Measurements from ENCODE around the gene UBL7.
A peak's percentile ranks its signal among the peaks of the same experiment; 100 is the strongest.

The UBL7 gene

DNA sequence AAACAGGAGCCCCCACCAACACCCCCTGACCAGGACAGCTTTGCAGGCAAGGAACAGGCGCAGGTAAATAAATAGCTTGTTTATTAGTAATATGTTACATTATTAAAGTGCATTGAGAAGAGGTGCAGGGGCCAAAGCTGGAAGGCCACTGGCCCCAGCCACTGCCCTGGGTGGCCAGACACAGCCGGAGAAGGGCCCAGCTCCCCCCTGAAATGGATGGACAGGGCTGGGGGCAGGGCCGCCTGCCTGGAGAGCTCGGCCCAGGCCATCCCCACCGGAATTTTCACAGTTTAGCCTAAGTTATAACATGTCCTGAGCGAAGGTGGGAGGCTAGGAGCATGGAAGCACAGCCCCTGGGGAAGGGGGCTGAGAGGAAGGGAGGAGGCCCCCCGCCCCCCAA is 51.7 kb downstream of the UBL7 start:
- H3K4me3 ChIP-seq (ENCODE audit: low read depth, low read length) = no peak overlapping the region
- TF ChIP-seq, protein P1, sequence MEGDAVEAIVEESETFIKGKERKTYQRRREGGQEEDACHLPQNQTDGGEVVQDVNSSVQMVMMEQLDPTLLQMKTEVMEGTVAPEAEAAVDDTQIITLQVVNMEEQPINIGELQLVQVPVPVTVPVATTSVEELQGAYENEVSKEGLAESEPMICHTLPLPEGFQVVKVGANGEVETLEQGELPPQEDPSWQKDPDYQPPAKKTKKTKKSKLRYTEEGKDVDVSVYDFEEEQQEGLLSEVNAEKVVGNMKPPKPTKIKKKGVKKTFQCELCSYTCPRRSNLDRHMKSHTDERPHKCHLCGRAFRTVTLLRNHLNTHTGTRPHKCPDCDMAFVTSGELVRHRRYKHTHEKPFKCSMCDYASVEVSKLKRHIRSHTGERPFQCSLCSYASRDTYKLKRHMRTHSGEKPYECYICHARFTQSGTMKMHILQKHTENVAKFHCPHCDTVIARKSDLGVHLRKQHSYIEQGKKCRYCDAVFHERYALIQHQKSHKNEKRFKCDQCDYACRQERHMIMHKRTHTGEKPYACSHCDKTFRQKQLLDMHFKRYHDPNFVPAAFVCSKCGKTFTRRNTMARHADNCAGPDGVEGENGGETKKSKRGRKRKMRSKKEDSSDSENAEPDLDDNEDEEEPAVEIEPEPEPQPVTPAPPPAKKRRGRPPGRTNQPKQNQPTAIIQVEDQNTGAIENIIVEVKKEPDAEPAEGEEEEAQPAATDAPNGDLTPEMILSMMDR (IDR thresholded peaks at IDR 0.05; ENCODE audit: borderline replicate concordance, insufficient read depth, low read depth, low read length) = no peak

DNA sequence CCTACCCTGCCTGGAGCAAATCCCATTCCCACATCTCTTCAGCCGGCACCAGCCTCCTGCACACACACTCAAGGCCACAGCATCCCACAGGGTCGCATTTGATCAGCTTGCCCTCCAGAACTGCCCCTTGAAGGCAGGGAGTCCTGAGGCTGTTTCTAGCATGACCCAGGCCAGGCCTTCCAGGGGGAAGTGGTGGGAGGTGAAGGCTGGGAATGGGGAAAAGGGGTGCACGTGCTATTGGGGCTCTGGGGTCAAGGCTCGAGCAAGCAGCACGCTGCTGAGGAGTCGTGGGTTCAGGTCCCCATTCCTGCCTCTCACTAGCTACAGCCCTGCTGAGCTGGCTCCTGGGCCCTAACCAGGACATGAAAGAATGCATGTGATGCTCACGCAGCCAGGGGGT is 52.1 kb downstream of the UBL7 start:
- TF ChIP-seq, protein P1 (IDR thresholded peaks at IDR 0.05; ENCODE audit: borderline replicate concordance, insufficient read depth, low read depth, low read length) = no peak
- H3K4me3 ChIP-seq (ENCODE audit: low read depth, low read length) = no peak overlapping the region

DNA sequence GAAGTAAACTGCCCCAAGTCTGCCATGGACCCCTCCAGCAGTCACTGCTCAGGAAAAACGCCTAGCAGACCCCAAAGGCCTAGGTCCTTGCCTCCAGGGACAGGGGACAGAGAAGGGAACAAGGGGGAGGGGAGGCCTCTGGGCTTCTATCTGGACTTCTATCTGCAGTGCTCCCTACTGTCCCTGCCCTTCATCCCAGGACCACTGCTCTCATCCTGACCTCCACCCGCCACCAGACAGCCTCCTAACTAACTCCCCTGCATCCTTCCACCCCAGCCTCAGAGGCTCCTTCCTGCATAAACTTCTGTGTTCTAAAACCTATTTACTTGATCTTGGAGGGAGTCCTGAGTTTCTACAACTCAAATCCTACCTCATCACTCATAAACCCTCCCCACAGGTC is 52.6 kb downstream of the UBL7 start:
- TF ChIP-seq, protein P1 (IDR thresholded peaks at IDR 0.05; ENCODE audit: borderline replicate concordance, insufficient read depth, low read depth, low read length) = no peak
- no peak overlapping the region for H3K4me3 ChIP-seq (ENCODE audit: low read depth, low read length)

DNA sequence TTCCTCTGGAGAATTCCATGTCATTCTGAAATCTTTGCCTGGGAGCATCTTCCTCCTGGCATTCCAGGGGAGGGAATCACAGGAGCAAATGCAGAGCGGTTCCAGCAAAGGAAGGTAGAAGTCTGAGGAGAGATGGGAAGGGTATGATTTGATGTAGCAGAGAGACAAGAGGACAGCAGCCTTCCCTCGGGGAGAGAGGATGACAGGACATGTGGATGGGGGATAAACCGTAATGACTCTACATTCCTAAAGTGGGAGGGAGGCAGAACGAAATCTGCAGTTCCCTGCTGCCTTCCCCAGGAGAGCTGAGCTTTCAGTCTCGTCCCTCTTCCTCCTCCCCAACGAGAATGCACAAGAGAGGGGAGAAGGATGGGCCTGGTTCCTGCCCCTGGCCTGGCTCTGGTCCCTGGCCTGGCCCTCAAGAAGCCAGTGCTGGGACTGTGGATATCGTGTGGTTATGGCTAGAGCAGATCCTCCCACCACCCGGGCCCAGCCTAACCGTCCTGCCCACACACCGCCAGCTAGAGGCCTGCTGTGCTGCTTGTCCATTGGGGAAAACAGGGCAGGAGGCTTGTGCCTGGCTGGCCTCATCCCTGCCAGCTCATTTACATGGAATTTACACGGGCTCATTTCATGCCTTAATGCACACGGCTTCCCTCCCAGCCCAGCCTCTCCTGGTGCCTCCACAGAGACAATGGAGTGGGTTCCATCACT is 53.8 kb downstream of the UBL7 start:
- TF ChIP-seq, protein P1 (IDR thresholded peaks at IDR 0.05; ENCODE audit: borderline replicate concordance, insufficient read depth, low read depth, low read length) = no peak
- no peak overlapping the region for H3K4me3 ChIP-seq (ENCODE audit: low read depth, low read length)

DNA sequence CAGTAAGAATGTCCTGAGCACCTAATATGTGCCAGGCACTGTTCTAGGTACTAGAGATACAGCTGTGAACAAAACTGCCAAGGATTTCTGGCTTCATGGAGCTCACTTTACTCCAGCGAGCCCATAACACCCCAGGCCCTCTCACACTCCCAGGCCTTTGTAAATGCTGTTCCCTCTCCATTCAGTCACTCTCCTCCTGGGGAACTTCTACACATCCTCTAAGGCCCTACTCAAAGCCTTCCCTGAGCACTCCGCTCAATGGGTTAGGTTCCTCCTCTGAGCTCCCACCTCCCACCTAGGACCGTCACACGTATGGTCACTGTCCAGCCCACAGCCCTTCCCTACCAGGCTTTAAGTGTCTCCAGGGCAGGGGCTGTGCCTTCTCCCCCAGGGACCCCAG is 54.4 kb downstream of the UBL7 start:
- no peak overlapping the region for H3K4me3 ChIP-seq (ENCODE audit: low read depth, low read length)
- TF ChIP-seq, protein P1 (IDR thresholded peaks at IDR 0.05; ENCODE audit: borderline replicate concordance, insufficient read depth, low read depth, low read length) = no peak

DNA sequence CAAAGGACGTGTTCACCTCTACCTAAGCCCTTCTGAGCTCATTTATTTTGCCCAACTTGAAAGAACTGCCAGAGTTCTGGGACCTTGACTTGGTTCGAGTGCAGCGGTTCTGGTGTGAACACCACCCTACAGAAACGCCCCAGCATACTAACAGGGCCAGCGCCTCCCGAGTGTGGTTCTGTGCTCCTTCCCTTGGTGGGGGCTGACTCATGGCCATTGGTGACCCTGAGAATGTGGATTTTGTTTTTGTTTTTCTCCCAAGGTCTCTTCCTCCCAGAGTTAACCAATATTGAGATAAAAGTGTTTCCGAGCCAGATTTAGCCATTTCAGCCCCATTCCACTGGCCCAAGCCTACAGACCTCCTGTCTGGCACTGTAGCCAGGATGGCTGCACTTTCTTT is 55.1 kb downstream of the UBL7 start:
- H3K4me3 ChIP-seq (ENCODE audit: low read depth, low read length) = no peak overlapping the region
- TF ChIP-seq, protein P1 (IDR thresholded peaks at IDR 0.05; ENCODE audit: borderline replicate concordance, insufficient read depth, low read depth, low read length) = no peak

DNA sequence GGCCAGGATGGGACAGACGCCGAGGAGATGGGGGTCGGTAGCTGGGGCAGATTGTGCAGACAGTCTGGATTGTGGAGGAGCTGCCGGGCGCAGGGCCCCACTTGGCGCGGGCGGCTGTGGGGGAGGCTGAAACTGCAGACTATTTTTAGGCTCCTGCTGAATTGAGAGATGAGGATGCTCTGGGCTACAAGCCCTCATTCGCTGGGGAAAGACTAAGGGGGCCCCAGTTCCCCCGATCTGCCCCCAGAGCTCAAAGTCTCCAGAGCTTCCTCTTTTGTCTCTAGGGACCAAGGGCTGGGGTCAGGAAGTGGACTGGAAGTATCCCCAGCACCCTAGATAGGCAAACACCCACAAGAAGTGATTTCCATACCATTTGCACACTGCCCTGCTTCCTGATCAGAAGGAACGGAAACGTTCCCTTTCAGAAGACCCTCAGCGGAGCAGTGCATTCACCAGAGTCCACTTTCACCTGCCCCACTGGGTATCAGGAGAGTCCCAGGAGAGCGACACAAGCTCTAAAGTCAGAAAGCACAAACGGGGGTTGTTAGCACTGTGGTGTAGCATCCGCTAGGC is 56.9 kb downstream of the UBL7 start:
- peak overlapping the region; percentile 44 for H3K4me3 ChIP-seq (ENCODE audit: low read depth, low read length)
- TF ChIP-seq, protein P1 (IDR thresholded peaks at IDR 0.05; ENCODE audit: borderline replicate concordance, insufficient read depth, low read depth, low read length) = no peak

Data from GM12875 (cell line).